Activated gamma-delta T cell (primary cell): ENCODE data around the gene SLC4A9.

Experiments
- DNase-seq: peaks from one replicate; lab custom pipeline; 2025; lab: John Stamatoyannopoulos, UW
- total RNA-seq, 2 donors: gene quantifications; one replicate each; lab custom pipeline; 2026; lab: John Stamatoyannopoulos, UW

The SLC4A9 gene, protein sequence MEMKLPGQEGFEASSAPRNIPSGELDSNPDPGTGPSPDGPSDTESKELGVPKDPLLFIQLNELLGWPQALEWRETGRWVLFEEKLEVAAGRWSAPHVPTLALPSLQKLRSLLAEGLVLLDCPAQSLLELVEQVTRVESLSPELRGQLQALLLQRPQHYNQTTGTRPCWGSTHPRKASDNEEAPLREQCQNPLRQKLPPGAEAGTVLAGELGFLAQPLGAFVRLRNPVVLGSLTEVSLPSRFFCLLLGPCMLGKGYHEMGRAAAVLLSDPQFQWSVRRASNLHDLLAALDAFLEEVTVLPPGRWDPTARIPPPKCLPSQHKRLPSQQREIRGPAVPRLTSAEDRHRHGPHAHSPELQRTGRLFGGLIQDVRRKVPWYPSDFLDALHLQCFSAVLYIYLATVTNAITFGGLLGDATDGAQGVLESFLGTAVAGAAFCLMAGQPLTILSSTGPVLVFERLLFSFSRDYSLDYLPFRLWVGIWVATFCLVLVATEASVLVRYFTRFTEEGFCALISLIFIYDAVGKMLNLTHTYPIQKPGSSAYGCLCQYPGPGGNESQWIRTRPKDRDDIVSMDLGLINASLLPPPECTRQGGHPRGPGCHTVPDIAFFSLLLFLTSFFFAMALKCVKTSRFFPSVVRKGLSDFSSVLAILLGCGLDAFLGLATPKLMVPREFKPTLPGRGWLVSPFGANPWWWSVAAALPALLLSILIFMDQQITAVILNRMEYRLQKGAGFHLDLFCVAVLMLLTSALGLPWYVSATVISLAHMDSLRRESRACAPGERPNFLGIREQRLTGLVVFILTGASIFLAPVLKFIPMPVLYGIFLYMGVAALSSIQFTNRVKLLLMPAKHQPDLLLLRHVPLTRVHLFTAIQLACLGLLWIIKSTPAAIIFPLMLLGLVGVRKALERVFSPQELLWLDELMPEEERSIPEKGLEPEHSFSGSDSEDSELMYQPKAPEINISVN
- total RNA-seq = 0.17 to 0.31 reads per million in 2 donors

DNA sequence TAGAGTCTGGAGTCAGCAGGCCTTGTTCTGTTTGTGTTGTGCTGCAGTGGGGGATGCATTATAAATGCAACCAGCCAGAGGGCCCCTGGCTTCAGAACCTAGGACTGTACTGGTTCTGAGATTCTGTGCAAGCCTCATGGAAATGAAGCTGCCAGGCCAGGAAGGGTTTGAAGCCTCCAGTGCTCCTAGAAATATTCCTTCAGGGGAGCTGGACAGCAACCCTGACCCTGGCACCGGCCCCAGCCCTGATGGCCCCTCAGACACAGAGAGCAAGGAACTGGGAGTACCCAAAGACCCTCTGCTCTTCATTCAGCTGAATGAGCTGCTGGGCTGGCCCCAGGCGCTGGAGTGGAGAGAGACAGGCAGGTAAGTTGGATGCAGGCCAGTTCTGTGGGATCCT lies at the start of gene SLC4A9:
Gene SLC4A9, plus strand, starts transcription at position 94 of the 400 bp plus-strand sequence. Its CDS starts 43 bp downstream, at position 137.
- no peak for DNase-seq

DNA sequence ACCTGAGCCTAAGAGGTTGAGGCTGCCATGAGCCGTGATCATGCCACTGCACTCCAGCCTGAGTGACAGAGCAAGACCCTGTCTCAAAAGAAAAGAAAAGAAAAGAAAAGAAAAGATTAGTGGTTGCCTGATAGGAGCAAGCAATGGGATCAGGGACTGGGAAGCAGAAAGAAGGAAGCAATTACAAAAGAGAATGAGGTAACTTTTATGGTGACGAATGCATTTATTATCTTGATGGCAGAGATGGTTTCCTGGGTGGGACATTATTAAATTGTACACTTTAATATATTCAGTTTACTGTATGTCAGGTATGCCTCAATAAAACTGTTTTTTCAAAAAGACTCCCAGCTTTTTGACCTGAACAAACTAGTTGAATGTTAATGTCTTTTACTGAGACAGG lies 49.6 kb upstream of the SLC4A9 start:
- DNase-seq = no peak

DNA sequence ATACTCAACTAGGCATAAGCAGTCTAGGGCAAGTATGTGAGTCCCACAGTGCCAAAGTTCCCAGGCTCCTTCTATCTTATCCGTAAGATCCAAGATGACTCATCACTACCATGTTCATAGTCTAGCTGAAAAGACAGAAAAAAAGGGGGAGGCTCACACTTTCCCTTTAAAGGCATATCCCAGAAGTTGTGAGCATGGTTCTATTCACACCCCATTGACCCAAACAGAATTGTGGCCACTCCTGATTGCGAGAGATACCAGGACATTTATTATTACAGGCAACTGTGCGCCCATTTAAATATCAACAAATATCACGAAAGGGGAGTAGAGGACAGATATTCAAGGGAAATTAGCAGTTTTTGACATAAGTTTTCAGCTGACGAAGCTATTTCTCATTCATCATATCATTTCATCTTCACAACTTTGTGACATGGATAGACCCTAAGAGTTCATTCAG lies 49.0 kb upstream of the SLC4A9 start:
- DNase-seq = no peak

DNA sequence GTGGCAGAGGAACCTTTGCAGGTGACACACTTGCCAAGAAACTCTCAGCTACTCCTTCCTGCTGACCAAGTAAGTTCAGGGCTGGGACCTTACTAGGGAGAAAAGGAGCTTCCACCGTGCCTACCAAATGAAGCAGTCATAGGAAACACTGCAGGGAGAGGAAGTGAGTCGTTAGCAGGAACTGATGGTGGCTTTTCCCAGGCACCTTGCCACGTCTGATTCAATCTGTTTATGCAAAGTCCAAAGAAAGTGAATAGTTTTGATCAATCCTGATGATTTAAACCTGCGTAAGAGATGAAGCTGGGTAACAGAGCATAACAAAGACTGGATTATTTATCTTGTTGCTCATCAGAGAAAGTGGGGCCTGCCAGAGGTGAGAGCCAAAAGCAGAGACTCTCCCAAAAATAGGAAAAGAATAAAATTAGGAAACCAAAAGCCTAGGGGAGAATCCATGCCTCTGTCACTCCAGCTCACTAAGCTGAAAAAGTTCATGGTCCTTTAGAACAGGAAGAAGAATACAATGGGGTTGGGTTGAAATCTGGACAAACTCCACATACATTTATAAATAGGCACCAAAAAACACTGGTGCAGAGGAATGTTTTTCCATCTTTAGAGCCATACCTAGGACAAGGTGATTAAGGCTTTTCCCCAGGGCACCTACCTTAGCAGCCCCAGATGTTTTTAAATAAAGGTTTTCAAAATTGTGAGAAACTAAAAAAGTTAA lies 47.8 kb upstream of the SLC4A9 start:
- DNase-seq = no peak

DNA sequence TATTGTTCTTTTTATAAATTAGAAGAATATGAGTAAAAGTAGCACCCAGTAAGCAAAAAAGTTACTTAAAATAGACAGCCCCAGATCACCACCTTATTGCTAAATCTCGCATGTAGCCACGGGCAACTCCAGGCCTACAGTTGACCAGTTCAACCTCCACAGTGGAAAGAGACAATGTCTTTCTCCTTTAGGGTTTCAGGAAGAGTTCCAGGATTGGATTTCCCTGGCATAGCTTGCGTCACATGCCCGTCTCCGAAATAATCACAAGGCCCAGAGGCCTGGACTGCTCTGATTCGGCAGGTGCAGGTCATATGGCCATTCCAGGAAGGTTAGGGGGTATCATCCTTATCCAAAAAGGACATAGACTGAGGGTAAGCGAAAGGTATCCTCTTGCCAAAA lies 47.2 kb upstream of the SLC4A9 start:
- DNase-seq = no peak

DNA sequence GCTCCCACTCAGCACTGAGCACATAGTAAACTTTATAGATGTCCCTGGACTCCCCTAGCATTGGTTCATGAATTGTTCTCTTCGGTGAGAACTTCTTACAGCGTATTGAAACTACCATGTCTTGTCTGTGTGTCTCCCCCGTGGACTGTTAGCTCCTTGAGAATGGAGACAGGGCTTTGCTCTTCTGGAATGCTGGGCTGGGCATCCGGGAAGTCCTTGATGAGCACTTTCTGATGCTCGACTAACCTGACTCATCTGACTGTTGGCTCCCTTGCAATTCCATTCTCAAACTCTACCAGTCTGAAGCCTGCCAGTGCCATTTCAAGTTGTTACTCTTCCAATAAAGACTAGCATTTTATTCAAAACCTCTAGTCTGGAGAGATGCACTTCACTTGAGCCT lies 42.1 kb upstream of the SLC4A9 start:
- DNase-seq = no peak

DNA sequence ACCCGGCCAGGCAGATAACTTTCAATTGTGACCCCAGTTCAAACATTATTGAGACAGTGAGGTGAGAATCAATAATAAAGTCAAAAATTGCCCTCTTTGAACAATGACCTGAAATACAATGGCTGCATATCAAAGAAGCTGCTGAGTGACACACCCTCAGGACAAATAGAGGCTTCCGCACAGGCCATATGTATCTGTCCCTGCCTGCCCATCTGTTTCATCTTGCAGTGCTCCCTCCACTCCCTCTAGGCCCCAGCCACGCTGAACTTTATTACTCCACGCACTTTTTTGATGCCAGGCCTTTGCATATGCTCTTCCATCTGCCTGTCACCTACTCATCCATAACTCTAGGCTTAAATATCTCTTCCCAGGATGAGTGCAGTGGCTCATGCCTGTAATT lies 41.2 kb upstream of the SLC4A9 start:
- DNase-seq = no peak

DNA sequence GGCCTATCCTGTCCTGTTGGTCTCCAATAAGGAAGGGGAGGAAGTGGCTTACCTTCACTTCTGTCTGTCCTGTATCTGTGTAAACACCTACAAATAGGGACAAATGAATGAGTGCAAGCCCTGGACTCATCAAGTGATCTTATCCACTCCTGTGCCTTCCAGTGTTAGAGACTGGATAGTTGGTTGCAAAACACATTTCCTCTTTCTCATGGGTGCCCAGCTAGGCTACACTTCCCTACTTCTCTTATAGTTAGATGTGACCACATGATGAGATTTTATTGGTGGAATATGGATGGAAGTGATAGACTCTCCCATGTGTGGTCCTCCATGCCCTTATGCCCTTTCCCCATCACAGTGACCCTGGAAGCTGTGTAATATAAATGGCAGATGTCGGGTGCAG lies 40.2 kb upstream of the SLC4A9 start:
- no peak for DNase-seq

DNA sequence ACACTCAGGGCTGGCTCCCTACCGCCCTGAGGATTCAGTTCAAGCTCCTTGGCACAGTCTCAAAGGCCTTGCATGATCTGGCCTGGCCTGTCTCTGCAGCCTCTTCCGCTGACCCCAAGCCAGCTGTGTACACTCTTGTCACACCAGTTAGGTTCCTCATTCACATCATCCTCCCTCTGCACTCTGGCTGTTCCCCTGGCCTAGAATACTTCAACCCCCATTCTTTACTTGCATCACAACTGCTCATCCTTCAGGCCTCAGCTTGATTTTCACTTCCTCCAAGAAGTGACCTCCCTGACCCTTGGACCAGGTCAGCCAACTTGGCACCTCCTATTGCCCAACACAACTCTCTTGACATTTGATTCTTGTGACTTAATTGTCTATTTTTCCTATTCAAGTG lies 38.2 kb upstream of the SLC4A9 start:
- no peak for DNase-seq

DNA sequence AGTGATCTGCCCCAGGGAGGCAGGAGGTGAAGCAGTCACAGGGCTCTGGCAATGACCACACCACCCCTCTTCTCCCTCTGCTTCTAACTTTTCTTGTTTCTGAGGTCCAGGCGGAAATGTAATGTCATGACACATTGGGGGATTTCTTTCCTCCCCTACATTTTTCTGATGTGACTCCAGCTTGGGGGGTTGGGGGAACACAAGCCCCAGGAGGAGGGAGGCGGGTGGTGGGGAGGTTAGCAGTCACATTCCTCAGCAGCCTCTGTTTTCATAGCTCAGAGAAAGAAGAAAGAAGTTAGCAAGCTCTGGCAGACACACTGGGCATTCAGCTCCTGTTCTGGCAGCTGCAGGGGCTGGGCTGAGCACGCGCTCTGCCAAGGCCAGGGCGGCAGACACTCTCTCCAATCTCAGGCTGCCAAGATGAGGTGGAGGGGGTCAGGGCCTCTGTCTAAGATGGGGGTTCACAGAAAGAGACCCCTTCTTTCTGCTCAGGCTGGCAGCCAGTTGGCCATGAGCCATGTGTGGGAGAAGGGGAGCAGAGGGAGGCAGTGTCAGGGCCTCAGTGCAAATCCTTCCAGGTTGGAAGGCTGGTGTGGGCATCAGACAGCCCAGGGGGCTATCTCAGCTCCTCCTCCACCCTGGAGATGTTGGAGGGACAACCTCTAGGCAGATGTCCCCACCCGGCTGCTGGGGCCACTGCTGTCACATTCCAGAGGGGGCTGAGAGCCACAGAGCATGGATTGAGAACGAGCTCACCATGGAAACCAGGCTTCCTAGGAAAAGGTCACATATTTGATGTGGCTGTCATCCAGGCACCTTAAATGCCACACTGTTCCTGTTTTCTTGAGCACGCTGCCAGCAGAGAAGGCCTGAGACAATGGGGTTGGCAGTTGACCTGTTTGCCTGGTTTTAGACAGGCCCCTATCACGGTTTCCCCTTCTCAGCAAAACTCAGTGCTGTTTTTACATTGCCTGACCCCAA lies 37.0 kb upstream of the SLC4A9 start:
- no peak for DNase-seq

DNA sequence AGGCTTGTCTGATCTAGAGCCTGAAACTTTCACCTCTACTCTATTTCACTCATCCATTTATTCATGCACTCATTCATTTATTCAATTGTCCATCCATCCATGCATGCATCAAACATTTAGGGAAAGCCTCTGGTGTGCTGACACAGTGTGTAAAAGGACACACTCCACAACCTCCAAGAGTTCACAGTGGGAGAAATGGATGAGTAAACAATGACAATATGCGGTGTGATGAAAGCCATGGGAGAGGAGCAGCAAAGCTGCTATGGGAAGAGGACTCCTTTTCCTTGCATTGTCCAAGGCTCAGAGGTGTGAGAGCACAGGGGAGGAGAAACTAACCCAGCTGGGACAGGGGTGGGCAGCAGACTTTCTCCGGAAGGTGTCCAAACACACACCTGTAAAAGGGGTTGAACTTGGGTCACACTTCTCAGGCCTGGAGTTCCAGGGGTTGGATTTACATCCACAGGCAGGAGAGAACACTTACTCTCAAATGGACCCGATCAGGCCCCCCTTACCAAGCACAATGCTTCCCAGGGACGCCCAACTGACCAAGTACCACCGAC lies 35.9 kb upstream of the SLC4A9 start:
- no peak for DNase-seq

DNA sequence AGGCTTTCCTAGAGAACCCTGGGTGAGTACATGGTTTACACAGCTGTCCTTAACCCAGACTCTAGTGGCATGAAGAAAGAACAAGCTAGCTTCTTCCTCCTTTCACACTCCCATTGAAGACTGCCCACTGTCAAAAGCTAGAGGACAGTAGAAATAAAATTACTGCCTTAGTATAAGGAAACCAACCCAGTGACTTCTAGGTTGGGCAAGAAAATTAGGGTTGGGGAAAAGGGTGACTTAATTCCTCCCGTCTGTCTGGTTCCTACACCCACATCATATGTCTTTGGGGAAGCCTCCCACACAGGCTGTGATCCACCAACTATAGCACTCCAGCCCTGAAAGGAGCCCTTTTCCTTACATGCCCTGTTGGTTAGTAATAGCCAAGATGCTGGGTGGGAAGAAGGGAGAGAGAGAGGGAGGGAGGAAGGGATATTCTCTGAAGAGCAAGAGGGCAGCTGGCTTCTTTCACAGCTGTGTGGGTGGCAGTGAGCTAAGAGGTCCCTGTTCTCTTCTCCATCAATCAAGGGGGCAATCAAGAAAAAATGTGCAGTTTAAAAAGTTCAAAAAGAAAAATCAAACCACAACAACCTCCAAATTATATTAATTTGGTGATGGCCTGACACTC lies 35.3 kb upstream of the SLC4A9 start:
- DNase-seq = no peak

DNA sequence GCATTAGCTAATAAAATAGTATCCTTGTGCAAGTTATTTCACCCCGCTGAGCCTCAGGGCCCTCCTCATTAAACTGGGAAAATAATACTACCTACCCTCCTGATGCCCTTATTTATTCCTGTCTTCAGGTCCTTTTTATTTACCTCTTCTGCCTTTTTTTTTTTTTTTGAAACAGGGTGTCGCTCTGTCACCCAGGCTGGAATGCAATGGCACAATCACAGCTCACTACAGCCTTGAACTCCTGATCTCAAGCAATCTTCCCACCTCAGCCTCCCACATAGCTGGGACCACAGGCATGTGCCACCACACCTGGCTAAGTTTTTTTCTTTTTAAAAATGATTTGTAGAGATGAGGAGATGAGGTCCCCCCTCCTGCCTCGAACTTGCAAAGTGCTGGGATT lies 34.5 kb upstream of the SLC4A9 start:
- DNase-seq = no peak

DNA sequence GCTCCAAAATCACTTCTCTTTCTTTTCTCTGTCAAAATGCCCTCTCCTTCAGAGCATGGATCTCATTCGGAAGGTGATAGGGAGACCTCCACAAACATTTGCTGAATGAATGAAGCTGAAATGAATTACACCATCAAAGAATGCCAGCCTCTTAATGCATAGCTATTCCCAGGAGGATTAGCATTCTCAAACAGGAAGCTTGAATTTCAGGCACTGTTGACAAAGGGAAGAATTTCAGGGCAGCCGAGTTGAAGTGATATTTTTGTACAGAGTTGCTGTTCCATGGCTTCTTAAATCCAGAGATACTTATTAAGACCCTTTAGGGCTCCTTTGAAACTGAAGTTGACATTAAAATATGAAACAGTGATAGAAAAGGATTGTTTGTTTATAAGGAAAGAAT lies 32.4 kb upstream of the SLC4A9 start:
- DNase-seq = no peak

DNA sequence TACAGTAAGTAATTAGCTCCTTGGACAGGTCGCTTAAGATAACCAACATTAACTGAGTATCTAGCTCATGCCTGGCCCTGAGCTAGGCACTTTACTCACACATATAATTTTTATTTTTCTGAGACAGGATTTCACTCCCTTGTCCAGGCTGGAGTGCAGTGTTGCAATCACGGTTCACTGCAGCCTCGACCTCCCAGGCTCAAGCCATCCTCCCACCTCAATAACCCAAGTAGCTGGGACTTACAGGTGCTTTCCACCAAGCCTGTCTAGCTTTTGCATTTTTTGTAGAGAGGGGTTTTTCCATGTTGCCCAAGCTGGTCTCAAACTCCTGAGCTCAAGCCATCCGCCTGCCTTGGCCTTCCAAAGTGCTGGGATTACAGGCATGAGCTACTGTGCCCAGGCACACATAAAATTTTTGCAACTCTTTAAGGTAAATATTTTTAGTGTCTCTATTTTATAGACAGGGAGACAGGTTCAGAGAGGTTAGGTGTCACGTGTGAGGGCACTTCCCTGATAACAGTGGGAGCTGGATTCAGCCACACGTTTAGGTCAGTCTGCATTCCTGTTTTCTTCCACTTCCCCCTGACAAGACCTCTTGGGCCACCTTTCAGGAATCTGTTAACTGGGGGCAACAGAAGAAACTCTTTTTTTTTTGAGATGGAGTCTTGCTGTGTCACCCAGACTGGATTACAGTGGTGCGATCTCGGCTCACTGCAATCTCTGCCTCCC lies 31.8 kb upstream of the SLC4A9 start:
- DNase-seq = no peak

DNA sequence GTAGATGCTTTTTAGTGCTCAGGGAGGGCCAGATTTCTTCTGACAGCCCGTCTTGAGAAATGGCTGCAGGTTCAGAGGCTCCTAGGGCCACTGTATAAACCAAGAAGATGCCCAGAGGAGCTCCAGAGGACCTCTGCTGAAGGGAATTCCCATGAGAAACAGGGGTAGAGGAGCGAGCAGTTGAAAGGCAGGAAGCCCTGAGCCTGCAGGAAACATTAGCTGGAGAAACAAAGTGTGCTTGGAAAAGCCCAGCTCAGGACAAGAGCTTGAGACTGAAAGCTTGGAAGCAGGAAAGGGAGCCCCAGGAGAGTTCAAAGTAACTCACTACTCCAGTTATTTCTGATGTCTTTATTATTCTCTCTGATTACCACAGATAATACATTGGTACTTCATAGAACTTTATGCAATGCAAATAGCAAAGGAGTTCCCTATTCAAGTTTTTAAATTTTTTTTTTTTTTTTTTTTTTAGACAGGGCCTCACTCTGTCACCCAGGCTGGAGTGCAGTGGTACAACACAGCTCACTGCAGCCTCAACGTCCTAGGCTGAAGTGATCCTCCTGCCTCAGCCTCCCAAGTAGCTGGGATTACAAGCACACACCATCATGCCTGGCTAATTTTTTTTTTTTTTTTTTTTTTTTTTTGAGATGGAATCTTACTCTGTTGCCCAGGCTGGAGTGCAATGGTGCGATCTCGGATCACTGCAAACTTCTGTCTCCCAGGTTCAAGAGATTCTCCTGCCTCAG lies 30.1 kb upstream of the SLC4A9 start:
- no peak for DNase-seq

DNA sequence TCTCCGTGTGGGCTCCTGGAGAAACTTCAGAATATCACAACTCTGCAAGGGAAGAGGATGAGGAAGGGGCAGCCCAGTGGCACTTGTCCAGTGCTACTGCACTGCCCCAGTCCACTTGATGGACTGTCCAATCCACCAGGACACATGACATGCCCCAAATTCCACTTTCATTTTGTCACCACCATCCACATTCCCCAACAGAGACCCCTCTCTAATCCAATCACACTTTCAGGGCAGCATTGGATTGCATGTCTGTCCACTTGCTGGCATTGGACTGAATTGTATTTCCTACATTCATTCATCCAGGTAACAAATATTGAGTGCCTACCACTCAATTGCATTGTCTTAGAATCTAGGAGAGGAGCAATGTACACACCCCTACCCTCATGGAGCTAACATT lies 28.4 kb upstream of the SLC4A9 start:
- DNase-seq = no peak

DNA sequence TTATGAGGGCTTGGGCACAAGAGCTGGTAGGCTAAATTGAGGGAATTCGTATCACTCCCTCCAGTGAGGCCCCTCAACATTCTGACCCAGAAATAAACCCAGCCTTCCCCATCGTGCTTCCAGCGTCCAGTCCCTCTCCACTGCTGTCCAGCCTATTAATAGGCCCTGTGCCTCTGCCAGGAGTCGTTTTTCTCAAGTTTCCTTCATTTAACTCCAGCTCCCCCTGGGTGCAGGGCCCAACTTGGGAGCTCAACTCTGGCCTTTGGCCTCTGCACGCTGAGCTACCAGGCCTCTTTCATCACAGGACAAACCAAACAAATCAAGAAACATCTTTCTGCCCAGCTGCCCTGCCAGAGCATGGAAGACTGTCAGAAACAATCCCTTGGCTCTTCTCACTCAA lies 23.6 kb upstream of the SLC4A9 start:
- DNase-seq = no peak

DNA sequence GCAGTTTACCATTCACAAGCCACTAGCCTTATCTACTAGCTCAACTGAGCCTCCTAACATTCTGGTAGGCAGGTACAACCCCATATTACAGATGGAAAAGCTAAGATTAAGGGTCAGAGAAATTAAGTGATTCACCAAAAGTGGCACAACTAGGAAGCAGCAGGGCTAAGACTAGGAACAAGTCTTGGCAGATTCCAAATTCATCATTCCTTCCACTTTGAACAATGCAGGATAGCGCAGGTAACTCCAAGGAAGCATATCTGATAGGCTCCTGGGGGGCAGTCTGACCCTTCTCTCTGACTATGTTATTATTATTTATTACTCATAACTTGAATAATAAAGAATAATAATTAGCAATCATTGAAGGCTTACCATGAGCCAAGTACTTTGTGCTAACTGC lies 22.1 kb upstream of the SLC4A9 start:
- DNase-seq = no peak
